ENCODE results near the gene MT4.

MT4 gene

DNA sequence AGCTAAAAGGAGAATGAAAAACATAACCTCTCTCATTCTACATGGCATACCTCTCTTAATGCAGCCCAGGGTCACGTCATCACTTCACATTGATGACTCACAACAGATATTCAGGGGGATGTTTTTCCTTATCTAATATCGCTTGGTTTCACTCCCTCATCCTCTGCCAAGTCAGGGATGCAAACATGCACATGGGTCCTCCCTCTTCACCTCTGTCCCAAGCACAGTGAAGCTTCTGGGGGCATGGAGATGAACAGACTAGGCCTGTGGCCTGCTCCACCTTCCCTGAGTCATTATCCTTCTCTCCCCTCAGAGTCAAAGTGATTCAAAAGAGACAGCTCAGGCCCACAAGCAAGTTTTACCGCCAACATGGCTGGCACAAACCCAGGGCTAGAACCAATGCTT, 41.2 kb downstream of the MT4 start:
- no peak for DNase-seq

DNA sequence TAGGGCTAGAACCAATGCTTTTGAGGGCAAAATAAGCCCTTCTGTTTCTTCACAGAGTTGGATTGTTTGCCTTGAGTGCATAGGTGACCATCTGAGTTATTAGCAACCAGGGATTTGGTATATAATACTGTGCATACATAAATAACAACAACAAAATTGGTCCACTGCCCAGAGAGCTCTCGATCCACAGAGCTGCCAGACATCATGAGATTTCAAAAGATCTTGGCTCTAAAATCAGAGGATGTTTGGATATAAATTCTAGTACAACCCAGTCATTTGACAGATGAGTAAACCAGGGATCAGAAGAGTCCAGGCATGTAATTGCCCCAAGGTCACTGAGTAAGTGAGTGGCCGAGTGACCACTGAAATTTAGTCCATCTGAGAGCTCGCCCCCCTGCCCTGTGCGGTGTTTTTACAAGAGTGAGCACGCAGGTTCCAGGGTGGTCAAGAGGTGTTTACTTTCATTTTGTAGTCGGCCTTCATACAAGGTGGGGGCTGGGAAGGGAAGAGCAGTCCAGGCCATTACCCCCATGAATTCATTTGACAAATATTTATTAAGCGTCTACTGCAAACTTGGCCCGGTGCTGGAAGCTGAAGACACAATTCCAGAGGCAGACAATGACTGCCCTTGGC, 41.7 kb downstream of the MT4 start:
- DNase-seq = no peak

DNA sequence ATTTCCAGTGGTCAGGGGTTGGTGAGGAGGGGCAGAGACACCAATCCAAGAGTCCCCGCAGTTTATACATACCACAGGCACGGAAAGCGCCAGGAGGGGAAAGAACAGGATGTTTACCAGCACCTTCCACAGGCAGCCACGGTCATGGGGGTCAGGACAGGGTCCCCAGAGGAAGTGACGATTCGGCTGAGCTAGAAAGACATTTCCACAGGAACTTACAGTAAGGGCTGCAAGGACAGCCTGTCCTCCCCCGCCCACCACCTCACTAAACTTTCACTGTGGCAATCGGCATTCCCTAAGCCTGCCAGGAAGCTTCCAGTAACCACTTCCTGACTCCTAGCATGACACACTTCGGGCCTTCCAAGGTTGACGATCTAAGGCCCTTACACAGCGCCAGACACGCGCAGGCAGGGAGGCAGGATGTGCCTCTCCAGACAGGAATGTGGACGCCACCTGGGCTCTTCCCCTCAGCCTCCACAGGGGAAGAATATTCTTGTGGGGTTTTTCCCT, 42.3 kb downstream of the MT4 start:
- DNase-seq = no peak

DNA sequence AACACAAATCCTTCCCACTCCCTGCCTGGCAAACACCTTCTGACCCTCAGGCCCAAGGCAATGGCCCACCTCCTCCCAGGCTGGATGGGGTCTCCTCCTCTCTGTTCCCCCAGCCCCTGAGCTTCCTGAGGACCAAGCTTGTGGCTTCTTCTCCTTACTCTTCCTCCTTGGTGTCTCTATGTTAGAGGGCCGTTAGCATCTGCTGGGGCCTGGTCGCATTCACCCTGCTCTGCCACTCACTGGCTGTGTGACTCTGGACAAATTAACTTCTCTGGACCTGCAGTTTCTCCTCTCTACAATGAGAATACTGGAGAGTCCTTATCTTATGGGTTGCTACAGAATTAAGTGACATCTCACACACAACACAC, 42.8 kb downstream of the MT4 start:
- DNase-seq = no peak

DNA sequence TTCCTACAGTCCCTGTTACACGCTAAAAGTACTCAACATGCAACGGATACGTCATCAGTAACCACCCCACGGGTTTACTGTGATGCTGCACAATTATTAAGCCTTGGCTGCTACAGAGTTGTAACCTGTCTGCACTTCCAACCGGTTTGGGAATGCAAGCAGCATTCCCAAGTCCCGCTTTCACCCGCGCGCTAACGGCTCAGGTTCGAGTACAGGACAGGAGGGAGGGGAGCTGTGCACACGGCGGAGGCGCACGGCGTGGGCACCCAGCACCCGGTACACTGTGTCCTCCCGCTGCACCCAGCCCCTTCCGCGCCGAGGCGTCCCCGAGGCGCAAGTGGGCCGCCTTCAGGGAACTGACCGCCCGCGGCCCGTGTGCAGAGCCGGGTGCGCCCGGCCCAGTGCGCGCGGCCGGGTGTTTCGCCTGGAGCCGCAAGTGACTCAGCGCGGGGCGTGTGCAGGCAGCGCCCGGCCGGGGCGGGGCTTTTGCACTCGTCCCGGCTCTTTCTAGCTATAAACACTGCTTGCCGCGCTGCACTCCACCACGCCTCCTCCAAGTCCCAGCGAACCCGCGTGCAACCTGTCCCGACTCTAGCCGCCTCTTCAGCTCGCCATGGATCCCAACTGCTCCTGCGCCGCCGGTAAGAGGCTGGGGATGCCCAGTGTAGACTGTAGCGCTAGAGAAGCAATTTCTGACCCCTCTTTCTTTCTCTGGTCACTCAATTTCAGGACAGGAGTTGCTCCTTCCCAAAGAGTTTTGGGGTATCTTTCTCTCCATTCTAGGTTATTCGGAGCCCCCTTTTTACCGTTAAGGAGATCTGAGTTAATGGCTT, 43.4 kb downstream of the MT4 start, which contains the start of gene MT2A:
MT2A (plus strand) TSS at position 542 of the 833 bp plus-strand sequence; CDS start at position 614, 72 bp downstream.
- peak; percentile 92 for DNase-seq

DNA sequence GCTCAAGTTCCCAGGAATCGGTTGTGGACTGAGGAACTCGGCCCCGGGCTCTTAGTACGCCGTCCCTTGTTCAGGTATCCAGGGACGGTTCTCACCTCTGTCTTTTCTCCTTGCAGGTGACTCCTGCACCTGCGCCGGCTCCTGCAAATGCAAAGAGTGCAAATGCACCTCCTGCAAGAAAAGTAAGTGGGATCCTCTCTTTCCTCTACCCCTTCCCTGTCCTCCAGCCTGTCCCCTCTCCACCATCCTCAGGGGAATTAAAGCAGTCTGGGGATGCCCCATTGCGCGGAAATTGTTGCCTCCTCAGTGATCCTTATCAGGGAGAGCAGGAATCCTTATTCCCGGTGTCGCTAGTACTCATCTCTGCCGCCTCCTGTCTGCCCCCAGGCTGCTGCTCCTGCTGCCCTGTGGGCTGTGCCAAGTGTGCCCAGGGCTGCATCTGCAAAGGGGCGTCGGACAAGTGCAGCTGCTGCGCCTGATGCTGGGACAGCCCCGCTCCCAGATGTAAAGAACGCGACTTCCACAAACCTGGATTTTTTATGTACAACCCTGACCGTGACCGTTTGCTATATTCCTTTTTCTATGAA, 44.1 kb downstream of the MT4 start:
- no peak for DNase-seq

DNA sequence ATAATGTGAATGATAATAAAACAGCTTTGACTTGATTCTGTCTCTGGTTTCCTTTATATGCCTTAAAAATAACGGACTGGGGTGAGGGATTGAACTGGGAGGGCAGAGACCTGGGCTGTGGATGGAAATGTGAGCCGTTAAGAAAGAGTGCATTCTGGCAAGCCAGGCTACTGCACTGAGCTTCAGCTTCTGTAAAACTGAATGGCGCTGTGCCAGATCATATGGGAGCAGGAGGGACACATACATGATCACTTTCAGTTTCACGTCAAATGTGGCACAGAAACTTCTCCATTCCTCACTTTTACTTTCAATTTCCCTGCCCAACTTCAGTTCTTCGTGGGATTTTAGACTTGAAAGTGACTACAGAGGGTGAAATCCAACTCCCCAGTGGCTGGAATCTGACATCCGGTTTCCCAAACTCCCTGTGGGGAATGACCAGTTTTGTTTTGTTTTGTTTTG, 44.6 kb downstream of the MT4 start:
- DNase-seq = peak; percentile 70

DNA sequence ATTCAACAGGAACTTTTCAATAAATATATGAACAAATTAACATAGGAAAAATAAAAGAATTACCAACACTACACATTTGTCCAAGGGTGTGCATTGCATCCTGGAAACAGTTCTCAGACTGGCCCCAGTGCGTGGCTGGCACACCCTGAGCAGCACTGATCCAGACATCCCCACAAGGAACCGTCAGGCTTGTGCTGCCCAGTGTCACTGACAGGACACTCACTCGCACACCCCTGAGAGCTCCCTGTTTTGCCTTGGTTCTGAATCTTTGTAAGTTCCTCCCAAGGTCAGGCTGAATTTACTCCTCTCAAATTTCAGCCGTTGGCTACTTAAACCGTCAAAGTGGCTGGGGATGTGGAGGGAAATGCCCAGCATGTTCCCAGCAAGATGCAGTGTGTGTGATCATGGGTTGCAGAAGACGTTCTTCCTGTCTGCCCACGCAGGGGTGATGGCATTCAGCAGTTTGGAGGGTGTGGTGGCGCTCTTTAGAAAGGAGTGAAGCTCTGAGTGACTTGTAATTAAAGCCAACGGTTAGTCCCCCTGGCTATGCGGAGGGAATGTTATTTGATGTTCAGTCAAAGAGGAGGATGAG, 45.2 kb downstream of the MT4 start:
- peak; percentile 76 for DNase-seq

DNA sequence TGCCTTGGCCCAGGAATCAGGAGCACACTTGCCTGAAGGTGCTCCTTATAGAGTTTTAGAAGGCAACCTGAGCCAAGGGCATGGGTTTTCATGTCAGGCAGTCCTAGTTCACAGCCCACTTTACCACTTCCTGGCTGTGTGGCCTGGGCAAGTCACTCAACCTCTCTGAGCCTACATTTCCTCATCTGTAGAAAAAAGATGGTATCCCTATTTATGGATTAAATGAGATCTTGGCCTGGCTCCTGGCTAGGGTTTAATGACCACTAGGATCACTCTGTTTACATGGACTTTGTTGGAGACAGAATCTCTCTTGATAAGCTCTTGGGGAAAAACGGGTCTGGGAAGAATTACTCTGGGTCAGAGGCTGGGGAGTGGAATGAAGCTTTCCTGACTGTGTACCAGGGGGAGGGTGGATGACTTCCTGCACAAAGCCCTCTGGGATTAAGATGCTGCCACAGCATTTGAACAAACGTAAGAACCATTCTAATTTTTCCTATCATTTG, 45.8 kb downstream of the MT4 start:
- DNase-seq = no peak

DNA sequence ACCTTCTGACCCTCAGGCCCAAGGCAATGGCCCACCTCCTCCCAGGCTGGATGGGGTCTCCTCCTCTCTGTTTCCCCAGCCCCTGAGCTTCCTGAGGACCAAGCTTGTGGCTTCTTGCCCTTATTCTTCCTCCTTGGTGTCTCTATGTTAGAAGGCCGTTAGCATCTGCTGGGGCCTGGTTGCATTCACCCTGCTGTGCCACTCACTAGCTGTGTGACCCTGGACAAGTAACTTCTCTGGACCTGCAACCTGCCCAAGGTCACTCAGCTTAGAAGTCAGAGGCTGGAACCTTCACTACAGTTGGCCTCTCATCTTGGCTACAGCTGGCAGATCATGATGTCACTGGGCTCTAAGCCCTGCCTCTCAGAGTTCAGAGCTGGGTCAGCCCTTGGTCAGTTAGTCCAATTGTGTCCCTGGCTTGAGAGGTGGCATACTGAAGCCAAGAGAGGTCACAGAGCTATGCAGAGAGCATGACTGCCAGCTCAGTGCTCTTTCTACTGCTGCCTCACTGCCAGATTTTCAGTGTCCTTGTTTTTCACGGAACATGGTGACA, 46.5 kb downstream of the MT4 start:
- no peak for DNase-seq

DNA sequence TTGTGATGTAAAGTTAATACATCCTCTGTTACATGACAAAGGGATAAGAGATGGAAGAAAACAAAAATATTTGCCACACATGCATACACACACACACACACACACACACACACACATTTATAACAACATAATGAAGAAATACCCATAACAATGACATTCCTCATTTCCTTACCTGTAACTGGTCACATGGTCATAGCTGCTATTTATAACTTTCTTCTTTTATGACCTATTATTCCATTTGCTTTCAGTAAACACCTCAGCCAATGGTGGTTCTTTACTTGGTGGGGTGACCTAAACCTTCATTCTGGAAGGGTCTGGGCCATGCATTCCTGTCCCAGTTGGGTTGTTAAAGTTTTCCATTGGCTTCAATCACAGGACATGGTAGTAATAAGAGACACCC, 48.8 kb downstream of the MT4 start:
- DNase-seq = no peak

DNA sequence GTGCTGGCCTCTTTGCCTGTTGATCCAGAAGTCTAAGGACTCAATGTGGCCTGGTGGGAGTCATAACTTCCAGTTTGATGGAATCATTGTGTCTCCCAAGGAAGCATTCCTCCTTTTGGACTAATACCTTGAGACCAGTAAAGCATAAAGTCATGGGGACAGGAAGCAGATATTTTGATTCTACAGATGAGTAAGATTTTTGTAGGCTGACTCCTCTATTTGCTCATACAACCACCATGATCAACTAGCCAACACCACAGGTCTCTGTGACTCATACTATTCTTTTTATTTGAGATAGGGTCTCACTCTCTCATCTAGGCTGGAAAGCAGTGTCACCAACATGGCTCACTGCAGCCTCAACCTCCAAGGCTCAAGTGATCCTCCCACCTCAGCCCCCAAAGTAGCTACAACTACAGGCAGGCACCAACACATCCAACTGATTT, 49.7 kb downstream of the MT4 start:
- DNase-seq = no peak

DNA sequence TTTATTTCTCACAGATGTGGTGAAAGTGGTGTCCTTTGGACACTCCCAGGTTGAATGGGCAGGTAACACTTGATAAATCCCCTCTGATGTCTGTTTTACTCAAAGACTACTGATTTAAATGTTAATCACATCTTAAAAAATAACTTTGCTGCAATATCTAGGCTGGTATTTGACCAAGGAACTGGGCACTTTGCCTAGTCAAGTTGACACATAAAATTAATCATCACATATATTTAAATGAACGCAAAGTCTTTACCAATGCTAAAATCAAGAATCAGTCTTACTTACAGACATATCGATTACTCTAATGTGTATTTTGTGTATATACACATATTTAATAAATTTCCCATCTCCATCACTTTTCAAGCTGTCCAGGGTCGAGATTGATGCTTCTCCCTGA, 50.5 kb downstream of the MT4 start:
- no peak for DNase-seq

DNA sequence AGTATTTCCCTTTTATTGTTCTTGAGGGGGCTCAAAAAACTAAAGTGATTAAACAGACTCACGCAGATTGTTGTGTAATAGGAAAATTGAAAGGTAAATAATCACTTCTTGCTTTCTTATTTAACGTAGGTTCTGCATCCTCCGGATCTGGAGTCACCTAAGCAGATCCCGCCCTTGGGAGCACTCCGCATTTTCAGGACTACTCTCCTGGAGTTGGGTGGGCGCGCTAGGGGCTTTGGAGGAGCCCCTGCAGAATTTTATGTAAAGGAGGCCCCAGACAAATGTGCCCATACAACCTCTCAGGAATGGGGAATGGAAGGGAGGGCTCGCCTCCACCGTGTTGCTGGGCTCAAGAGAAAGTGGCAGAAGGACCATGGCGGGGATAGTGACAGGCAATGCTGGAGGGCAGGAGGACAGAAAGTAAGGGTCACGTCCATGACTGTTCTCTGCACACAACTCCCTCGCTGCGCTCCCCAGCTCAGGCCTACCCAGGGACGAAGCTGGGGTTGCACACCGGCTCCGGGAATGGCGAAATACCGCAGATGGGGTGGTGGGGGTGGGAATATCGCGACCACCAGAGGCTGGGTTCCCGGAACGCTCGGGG, 51.8 kb downstream of the MT4 start:
- no peak for DNase-seq

DNA sequence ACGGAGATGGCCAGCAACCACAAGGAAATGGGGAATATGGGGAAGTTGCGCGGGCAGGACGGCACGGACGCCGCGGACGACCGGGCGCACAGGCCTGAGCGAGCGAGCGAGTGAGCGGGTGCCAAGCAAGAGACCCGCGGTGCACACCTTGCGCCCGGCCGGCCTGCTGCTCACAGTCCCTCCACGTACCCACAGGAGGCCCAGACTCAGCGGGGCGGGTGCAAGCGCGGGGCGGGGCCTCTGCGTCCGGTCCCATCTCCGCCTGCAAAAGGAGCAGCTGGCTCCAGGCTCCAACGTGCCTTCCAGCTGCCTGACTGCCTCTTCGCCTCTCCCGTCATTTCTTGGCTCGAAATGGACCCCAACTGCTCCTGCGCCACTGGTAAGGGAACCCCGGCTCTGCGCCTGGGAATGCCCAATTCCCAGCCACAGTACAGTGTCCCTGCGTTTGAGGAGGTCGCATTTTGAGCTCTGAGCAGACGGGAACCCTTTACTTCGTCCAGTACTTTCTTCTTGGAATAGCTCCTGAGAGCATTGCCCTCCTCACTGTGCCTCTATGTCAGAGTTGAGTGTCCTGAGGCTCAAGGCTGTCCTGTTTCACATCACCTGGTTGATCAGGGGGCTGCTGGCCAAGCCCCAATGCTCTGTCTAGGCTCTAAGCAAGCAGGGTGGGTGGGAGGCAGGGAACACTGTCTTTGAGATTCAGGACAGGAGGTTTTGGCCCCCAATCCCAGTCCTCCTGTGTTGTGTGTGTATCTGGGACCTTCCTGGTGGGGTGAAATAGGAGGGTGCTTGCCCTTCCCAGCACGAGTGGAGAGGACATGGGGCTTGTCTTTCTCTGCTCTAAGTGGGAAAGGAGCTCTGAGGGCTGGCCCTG, 52.6 kb downstream of the MT4 start:
- peak; percentile 67 for DNase-seq

DNA sequence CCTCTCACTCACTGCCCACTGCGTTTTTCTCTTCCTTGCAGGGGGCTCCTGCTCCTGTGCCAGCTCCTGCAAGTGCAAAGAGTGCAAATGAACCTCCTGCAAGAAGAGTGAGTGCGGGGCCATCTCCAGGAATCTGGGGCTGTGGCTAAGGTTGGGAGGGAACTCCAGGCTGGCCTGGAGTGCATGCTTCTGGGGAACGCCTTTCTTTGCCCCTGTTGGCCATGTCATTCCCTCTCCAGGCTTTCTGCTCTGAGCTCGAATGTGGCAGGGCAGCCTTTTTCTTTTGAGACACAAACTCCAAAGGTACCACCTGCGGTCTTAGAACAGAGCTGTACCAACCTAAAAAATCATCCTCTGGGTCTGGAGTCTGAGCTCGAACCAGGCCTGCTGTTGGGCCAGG, 53.3 kb downstream of the MT4 start:
- DNase-seq = no peak

All from stimulated activated CD4-positive, alpha-beta T cell treated with anti-CD3 and anti-CD28 coated beads, Interleukin-4, amount 100 ng/mL, for 1 hour (primary cell).